Stimulated activated CD4-positive, alpha-beta T cell treated with anti-CD3 and anti-CD28 coated beads, Interleukin-4, amount 100 ng/mL, for 48 hours (primary cell): ENCODE results near the gene PTPN18.
"Not testable (repeated sequence)": the region's sequence is repeated elsewhere in the genome, so short reads cannot be mapped to it uniquely, and the experiment has no call there.

Experiments
- DNase-seq, 2 donors: peaks; one replicate each; pipeline ENCODE4 v3.0.0-alpha.2; 2020; ENCODE audit warnings: low read depth in 2 of 2

Gene PTPN18

DNA sequence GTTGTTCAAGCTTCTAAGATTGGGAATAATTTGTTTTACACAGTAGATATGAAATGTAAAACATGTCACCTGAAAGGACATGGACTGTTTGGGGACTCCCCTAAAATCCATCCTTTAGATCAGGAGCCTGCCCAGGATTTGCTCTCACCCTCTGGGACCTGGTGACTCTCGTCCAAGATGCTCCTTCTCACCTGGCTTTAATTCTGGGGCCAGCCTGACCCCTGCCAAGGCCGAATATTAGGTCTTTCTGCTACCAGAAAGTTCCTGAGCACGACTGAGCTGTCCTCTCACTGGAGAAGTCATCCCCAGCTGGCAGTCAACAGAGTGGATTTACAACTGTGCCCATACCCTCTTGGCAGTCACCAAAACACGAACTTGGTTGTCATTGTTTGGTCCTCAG lies 25.3 kb downstream of the PTPN18 start:
- DNase-seq, result no peak

DNA sequence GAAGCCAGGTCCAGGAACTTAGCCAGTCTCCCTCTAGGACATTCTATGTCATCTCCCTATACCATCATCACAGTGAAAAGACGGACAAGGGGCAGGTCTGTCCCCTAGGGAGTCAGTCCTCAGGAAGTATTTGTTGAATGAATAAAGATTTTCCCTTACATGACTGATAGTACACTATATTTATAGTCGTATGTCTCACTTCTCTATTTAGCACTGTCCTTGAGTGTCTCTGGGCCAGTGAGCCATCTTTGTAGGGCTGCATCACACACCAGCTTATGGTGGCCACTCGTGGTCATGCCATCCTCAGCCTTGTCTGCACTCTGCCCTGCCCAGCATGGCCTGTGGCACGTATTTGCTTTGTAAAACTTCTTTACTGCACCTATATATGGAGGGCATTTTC lies 25.8 kb downstream of the PTPN18 start:
- no peak for DNase-seq

DNA sequence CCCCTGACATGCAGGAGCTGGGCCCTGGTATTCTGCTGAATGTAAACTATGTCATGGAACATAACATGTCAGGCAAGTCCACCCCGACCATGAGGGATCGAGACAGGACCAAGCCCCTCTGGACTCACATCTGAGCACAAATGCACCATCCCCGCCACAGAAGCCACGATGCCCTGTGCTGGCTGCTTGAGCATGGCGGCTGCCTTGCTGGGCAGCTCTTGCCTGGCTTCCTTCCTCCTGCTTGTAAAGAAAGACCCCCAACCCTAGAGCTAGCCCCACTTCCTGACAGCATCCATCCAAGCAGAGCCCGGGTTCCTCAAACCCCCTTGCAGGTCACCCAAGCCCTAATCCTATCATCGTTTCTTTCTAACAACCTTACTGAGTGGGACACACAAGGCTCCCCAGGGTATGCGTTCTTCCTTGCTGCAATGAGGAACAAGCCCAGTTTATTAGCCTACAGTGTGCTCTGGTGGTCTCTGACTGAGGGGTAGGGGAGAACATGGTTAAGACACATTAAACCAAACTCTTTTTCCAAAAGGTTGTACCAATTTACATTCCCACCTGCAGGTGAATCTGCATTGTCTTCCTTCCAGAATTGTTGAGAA lies 26.6 kb downstream of the PTPN18 start:
- no peak for DNase-seq

DNA sequence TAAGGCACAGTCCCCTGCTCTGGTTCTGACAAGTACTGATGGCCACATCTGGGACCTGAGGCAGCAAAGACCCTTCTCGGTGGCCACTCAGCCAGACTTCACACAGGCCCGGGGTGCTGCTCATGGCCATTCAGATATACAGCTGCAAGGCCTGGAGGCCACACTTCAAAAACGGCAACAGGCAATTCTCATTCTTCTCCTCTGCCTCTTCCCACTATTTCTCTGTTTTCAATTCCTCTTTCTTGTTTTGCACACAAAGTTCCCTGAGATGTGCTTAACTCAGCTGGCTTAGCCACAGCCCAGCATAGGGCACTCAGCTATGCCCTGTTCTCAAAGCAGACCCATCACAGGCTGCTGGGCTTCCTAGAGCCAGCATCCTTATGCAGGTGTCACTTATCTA lies 29.9 kb downstream of the PTPN18 start:
- no peak for DNase-seq

DNA sequence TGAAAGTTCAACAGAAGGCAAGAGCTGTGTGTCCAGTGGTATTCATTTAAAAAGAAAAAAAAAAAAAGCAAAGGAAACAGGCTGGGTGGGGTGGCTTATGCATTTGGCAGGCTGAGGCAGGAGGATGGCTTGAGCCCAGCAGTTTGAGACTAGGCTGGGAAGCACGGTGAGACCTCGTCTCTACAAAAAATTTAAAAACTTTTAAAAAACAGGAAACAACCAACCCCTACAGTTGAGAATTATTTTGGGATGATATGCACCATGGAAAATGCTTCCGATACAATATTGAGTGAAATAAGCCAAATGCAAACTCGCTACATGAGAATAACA lies 31.2 kb downstream of the PTPN18 start:
- DNase-seq, result no peak

DNA sequence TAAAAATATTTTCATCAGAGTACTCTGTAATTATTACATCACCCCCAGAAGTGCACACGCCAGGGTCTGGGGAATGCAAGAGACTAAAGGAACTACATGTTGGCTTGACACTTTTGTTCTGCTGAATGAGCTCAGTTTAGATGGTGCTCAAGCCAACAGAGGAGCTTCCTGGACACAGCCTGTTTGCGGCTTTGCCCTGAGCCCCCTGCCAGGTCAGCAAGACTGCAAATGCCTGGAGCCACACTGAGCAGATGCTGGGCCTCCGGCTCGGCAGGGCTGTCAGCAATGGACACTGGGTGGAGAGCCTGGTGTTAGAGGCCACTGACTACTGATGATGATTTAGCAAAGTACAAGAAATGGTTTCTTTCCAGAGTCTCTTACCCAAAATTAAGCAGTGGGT lies 31.9 kb downstream of the PTPN18 start:
- DNase-seq, result no peak

DNA sequence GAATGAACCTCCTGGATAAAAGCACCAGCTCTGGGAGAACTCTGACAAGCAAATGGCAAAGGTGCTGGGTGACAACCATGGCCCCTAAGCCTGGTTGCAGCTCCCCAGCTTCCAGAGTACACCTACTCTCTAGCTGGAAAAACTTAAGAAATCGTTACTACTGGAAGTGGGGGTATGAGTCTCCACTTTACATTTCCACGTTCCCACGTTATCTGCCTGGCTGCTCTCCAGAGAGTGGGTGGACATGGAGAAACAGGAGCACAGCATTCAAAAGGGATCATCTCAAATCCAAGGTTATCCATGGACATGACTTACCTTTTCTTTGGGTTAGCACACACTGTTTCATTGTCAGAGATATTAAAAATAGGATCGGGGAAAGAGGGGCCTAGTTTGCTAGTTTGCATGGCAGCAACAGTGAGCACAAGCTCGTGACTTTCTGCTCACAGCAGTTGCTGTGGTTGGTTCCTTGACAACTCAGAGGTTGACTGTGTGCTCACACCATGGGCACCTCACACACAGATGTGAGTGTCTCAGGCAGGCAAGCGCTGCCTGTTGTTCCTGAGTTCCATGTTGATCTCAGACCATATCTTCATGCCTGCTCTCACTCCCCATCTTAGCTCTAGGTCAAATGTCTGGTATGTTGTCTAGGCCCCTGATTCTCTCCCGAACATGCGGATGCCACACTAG lies 32.5 kb downstream of the PTPN18 start:
- no peak for DNase-seq

DNA sequence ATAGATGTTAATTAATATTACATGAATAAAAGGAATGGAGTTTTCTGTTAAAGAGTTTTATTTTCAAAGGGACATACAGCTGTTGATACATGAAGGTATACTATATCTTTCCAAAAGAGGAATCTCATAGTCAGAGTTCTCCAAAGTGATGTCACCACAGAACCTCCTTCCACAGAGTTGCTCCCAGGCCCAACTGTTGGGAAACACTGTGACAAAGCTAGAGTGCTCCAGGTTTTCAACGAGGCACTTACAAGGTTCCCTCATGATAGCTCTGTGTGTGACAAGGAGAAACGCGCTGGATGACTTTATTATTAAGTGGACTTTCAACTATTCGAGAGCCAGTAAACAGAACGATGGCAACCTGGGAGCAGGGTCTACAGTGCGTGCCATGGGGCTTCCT lies 33.5 kb downstream of the PTPN18 start:
- no peak for DNase-seq

DNA sequence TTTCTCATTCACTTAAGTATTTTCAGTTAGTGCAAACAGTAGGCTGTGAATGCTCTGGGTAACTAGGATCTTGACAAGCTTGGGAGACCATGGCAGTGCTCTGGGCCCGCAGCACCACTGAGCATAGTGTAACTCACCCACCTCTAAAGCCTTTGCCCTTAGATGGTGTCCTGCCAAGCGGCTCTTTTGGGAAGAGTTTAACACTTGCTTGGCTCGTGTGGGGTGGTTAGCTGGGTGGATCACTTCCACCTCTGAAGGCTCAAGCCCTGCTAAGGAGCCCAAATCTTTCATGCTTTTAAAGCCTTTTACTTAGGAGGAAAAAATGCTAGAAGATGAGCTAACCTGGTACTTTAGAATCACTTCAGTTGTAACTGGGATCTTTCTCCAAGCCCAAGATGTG lies 33.9 kb downstream of the PTPN18 start:
- no peak for DNase-seq

DNA sequence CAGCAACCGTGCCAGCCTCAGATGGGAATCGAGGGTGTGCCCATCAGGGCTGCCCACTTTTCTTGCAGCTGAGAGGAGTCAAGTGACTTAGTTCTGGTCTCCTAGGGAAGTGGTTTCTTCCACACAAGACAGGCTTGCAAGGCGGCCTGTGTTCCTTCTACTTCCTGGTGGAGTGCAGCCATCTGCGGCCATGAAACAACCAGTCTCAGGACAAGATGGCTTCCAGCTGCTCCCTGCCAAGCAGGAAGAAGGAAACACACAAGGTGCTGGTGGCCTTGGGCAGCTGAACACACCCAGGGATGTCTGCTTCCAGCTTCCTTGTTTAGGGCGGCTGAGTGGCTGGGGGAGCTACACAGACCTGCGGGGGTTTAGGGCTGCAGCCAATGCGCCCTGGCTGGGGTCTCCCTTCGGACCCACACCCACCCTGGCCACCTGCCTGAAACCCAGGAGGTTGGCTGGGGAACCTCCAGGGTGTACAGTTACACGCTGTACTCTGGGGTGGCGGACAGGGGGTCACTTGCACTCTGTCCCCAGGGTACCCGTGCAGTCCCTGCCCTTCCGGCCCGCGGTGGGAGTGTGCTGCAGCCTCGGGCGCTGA lies 34.7 kb downstream of the PTPN18 start:
- DNase-seq, result no peak

DNA sequence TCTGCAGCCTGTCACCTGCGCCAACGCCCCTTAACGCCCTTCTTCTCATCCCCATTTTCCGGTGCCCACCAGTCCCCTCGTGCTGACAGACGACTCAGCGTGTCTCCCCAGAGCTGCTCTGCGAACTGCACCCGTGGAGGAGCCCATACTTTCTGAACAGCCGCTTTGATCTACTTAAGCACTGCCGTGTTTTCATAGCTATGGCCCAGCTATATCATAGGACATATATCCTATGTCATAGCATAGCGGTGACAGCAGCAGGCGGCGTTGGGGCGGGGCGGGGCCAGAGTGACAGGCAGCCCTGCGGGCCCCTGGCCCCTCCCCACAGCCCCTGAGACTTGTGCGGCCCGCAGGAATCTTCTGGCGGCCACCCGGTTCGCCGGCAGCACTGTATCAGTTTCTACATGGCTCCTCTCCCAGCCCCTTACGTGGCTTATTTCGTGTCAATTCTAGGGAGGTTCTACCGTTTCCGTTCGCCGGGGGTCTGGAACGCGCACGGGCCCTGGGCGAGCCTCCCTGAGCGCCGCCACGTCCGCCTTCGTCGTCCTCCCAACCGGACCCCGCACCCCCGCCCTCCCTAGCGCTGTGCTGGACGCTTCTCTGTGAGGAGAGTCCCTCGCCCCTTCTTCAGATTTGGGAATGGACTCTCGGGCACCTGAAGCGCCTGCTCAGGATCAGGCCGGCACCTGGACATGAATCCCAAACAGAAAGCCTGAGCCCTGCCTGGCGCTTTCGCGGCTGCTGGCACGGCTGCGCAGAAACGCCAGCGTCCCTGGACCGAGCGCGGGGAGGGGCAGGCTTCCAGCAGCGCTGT lies 35.4 kb downstream of the PTPN18 start:
- peak; percentile 72 to 74 for DNase-seq

DNA sequence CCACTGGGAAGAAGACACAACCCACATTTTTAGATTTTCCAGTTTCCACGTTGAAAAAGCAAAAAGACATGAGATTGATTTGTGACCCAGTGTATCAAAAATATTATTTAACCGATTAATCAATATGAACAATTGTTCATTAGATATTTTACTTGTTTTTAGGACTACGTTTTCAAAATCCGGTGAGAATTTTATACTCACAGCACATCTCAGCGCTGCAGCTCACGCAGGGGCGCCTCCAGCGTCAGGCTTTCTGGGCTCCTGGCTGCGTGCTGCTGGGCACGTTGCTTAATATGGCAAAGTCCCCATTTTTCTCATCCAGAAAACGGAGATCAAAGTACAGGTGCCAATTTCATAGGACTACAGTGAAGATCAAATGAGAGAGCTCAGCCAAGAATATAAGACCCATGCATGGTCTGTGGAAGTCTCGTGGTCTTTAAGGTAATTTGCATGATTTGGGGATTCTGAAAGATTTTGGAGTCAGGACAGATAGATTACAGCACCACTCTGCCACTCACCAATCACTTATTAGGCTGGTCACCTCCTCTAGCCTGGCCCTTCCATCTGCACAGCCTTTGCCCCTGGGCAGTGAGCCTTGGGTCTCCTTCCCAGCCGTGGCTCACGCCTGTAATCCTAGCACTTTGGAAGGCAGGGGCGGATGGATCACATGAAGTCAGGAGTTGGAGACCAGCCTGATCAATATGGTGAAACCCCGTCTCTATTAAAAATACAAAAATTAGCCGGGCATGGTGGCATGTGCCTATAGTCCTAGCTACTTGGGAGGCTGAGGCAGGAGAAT lies 36.2 kb downstream of the PTPN18 start:
- DNase-seq, result no peak

DNA sequence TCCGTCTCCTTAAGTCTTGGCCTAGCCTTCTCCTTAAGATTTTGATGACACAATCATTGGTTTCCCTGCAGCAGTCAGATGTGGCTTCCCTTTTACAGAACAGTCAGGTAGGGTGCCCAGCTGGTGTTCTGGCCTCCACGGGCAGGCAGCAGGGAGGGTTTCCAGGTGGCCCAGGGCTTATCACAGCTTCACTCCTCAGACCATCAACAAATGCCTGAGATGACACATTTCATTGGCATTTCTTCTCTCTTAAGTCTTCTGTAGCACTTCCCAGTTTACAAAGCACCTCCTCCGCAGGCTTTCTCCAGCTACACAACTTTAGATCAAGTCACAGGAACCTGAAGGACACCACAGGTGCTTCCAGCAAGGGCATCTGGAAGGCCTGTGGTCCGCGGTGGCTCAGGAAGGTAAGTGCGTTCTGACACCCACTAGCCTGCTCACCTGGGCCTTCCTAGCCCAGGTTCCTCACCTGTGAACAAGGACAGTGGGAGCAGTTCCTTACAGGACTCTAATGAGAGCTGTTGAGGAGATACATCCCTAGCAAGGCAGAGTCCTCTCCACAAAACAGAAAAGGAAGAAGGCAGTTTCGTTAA lies 37.6 kb downstream of the PTPN18 start:
- no peak for DNase-seq

DNA sequence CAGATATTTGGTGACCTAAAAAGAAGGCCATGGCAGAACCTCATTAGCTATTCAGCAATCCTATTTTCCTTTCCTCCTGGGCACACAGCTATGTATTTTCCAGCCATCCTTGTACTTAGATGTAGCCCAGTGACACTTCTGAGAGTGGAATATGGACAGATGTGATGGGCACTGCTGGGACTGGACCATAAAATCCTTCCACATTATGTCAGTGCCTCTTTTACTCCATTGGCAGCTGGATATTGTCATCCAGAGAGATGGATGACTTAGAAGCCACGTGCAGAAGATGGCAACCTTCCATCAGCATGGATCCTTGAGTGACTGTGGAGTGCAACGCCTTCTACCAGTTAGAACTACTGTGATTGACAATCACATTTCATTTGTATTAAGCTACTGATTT lies 50.4 kb downstream of the PTPN18 start:
- DNase-seq, result not testable (repeated sequence)

DNA sequence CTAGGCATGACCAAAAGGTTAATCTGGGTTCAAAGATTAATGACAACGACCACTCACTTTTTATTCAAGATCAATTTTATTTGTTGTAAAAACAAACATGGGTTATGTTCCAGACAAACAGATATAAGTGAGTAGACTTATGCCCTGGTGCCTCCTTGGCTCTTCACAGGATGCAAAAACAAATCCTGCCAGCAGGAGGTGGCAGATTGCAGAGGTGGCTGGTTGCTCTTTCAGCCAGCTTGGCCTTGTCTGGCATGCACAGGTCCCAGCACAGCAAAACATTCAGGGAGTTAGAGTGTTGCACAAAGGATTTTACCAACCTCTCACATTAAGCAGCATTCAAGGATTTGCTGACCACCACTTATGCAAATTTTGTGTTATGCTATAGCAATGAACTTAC lies 60.8 kb downstream of the PTPN18 start:
- peak in 1 of 2 donors; percentile 32 for DNase-seq

DNA sequence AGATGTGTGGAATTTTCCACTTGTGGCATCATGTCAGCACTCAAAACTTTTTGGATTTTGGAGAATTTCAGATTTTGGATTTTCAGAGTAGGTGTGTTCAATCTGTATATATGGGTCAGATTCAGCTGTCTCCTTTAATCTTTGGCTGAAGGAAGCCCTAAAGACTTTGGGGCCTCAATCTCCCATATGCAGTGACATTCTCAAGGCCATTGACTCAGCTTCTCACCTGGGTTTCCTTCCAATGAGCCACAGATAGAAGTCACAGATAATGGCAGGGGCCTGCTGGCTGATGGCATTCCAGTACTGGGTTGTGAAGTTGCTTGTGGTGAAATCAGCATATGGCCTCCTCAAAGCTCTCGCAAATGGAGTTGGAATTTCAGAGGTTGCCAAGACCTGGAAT lies 63.0 kb downstream of the PTPN18 start:
- not testable (repeated sequence) for DNase-seq
